Muscle of back (tissue), 11 donors: ENCODE data around the gene GRXCR2. TPM values are rescaled to one million over a fixed set of nuclear protein-coding genes. Genes with fewer than 3 reads are reported as not detected.
A peak's percentile ranks its signal among the peaks of the same experiment; 100 is the strongest.
"Not testable (repeated sequence)": the region's sequence is repeated elsewhere in the genome, so short reads cannot be mapped to it uniquely, and the experiment has no call there.

Source experiments
- DNase-seq, 3 donors: peaks; one replicate each; pipeline versions ENCODE4 v3.0.0 to v3.0.0-alpha.2; 2013
- polyA plus RNA-seq, 10 donors: library from polyadenylated mRNA; unstranded; fragments of 120-200 nt; gene quantifications; one replicate each; pipeline ENCODE4 v1.2.1, GENCODE V29; 2013; ENCODE audit not compliant: insufficient read length in 10 of 10

The GRXCR2 gene
- polyA plus RNA-seq, 10 donors: not detected

GRCh38 chr5:145887217-145887616, 14.4 kb upstream of the GRXCR2 start:
- no peak for DNase-seq

GRCh38 chr5:145874765-145875164, 2.0 kb upstream of the GRXCR2 start:
- DNase-seq: no peak

- DNase-seq: no peak
Measured at GRCh38 chr5:145872486-145872885, 328 bp downstream of the GRXCR2 start.

- no peak for DNase-seq
Measured at GRCh38 chr5:145869753-145870152, 3.1 kb downstream of the GRXCR2 start.

GRCh38 chr5:145867806-145868205, 5.0 kb downstream of the GRXCR2 start:
- no peak for DNase-seq

- DNase-seq: not testable (repeated sequence)
Measured at GRCh38 chr5:145864432-145864831, 8.4 kb downstream of the GRXCR2 start.

- no peak for DNase-seq
Measured at GRCh38 chr5:145863003-145863402, 9.8 kb downstream of the GRXCR2 start.

- DNase-seq: no peak
Measured at GRCh38 chr5:145859897-145860296, 12.9 kb downstream of the GRXCR2 start.

- no peak for DNase-seq
Measured at GRCh38 chr5:145859453-145859852, 13.4 kb downstream of the GRXCR2 start.

GRCh38 chr5:145858959-145859358, 13.9 kb downstream of the GRXCR2 start:
- no peak for DNase-seq

GRCh38 chr5:145856285-145856818, 16.5 kb downstream of the GRXCR2 start:
- DNase-seq: peak; percentile 31 to 76 (median 67)

- DNase-seq: peak in 1 of 3 donors; percentile 7
Measured at GRCh38 chr5:145855763-145856267, 17.0 kb downstream of the GRXCR2 start.

GRCh38 chr5:145854651-145855258, 18.1 kb downstream of the GRXCR2 start:
- DNase-seq: peak in 2 of 3 donors; percentile 4 to 42

GRCh38 chr5:145853781-145854376, 18.9 kb downstream of the GRXCR2 start:
- DNase-seq: no peak

- no peak for DNase-seq
Measured at GRCh38 chr5:145852990-145853389, 19.8 kb downstream of the GRXCR2 start.

- peak in 1 of 3 donors; percentile 43 for DNase-seq
Measured at GRCh38 chr5:145848854-145849253, 24.0 kb downstream of the GRXCR2 start.

- peak in 1 of 3 donors; percentile 46 for DNase-seq
Measured at GRCh38 chr5:145847499-145848497, 25.0 kb downstream of the GRXCR2 start.

- DNase-seq: no peak
Measured at GRCh38 chr5:145846081-145846480, 26.7 kb downstream of the GRXCR2 start.

- DNase-seq: no peak
Measured at GRCh38 chr5:145841299-145841698, 31.5 kb downstream of the GRXCR2 start.

- DNase-seq: no peak
Measured at GRCh38 chr5:145840458-145841132, 32.2 kb downstream of the GRXCR2 start.

- no peak for DNase-seq
Measured at GRCh38 chr5:145838276-145838675, 34.5 kb downstream of the GRXCR2 start.
